ENCODE results near the gene APOBEC3H. TPM values are rescaled to one million over a fixed set of nuclear protein-coding genes. Genes with fewer than 3 reads are reported as not detected.
"Not testable (repeated sequence)": the region's sequence is repeated elsewhere in the genome, so short reads cannot be mapped to it uniquely, and the experiment has no call there.

Gene APOBEC3H
- polyA plus RNA-seq: 0.14 to 0.51 TPM (median 0.41 TPM) in 3 replicates
- polyA plus RNA-seq (2011; ENCODE audit: low read depth): not detected
- 0.12 and 0.41 TPM in 2 replicates for polyA plus RNA-seq (2011; cell fraction: cytosol; rRNA removed)
- 0.20 and 0.45 TPM in 2 replicates for polyA plus RNA-seq (2011; cell fraction: nucleus; rRNA removed)
- polyA plus RNA-seq (2012; ENCODE audit: low replicate concordance): 0.16 and 0.41 TPM in 2 replicates
- 0.63 to 0.90 TPM in 2 of 3 replicates, not detected in the other for polyA minus RNA-seq
- polyA minus RNA-seq (2011; cell fraction: cytosol; rRNA and poly(A)+ RNA removed): not detected
- polyA minus RNA-seq (2011; cell fraction: nucleus; rRNA and poly(A)+ RNA removed): not detected in 2 replicates

DNA sequence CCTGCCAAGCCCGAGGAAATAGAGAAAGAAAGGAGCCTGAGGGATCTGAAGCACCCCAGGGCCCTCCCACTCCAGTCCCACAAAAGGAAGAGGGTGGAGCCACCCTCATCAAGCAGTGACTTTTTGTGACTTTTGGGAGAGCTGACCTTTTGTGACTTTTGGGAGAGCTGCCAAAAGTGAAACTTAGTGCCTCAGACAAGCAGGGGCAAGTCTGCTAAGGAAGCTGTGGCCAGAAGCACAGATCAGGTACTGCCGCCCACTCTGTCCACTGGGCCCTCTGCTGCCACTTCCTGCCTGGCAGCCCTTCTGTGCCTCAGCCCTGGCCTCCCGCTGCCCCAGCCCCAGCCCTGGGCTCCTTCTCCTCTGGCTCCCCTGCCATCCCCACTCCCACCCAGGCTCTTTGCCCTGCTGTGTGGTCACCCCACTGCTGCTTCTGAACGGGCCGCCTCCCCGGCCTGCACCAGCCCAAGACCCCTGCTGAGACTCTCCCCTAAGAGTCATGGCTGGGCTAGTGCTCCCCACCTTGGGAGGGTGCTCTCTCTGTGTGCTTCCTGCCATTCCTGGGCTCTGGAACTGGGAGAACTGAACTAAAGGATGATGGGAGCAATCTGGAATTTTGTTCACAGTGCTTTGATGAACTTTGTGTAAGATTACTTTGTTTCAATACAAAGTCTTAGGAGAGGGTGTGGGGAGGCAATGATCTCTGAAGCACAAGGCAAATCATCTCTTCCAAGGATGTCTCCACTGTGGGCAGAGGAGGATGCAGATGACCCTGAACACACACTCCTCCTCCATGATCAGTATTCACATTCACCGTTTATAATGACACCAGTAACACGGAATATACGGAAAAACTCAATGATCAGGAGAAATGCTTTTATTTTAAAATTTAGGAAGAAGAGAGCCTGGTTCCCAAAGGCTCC is at the start of gene APOBEC3H:
Gene APOBEC3H, plus strand, starts transcription at position 147 of the 923 bp plus-strand sequence. CDS start 3,035 bp downstream, outside the sequence.
- Histone ChIP-seq H3K9me3 (ENCODE audit: control insufficient read depth, low read depth, low read length) (no peaks in the 10 kb centered on the region), H2AFZ (ENCODE audit: control insufficient read depth, low read length) (peak within 1 kb of the TSS; percentile 68), H4K20me1 (ENCODE audit: control insufficient read depth, extremely low read depth, insufficient read depth, low read length) (no peaks in the 10 kb centered on the region), H3K9me1 (ENCODE audit: control insufficient read depth, extremely low read depth, insufficient read depth, low read length) (no peaks in the 10 kb centered on the region), H3K79me2 (ENCODE audit: control insufficient read depth, insufficient read depth, low read length) (no peaks in the 10 kb centered on the region), H3K27me3 (ENCODE audit: control insufficient read depth, extremely low read depth, insufficient read depth, low read length) (no peaks in the 10 kb centered on the region), H3K4me1 (ENCODE audit: control insufficient read depth, extremely low read depth, insufficient read depth, low read length) (peaks cover 21% of the 10 kb centered on the region), H3K36me3 (ENCODE audit: control insufficient read depth in 2 of 2, extremely low read depth in 1 of 2, insufficient read depth in 2 of 2, low read length in 2 of 2) (no peaks in the 10 kb centered on the region), H3K27ac (ENCODE audit: control insufficient read depth, insufficient read depth, low read length) (peak within 1 kb of the TSS; percentile 36), H3K4me3 (ENCODE audit: control insufficient read depth in 2 of 3, extremely low read depth in 1 of 3, insufficient read depth in 2 of 3, low read depth in 1 of 3, low read length in 3 of 3) (peak within 1 kb of the TSS in 2 of 3 experiments; percentile 7 to 10), H3K9ac (ENCODE audit: control insufficient read depth, extremely low read depth, insufficient read depth, low read length) (no peak within 1 kb of the TSS), H3K4me2 (ENCODE audit: control insufficient read depth, extremely low read depth, insufficient read depth, low read depth, low read length) (peak within 1 kb of the TSS; percentile 62)
- DNase-seq (ENCODE audit: low read depth, low spot score) (peak; percentile 86), FAIRE-seq (peak; percentile 93)
- TF ChIP-seq, protein P1, sequence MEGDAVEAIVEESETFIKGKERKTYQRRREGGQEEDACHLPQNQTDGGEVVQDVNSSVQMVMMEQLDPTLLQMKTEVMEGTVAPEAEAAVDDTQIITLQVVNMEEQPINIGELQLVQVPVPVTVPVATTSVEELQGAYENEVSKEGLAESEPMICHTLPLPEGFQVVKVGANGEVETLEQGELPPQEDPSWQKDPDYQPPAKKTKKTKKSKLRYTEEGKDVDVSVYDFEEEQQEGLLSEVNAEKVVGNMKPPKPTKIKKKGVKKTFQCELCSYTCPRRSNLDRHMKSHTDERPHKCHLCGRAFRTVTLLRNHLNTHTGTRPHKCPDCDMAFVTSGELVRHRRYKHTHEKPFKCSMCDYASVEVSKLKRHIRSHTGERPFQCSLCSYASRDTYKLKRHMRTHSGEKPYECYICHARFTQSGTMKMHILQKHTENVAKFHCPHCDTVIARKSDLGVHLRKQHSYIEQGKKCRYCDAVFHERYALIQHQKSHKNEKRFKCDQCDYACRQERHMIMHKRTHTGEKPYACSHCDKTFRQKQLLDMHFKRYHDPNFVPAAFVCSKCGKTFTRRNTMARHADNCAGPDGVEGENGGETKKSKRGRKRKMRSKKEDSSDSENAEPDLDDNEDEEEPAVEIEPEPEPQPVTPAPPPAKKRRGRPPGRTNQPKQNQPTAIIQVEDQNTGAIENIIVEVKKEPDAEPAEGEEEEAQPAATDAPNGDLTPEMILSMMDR (optimal IDR thresholded peaks at IDR 0.05 in 1 of 3, IDR thresholded peaks at IDR 0.05 in 1 of 3, conservative IDR thresholded peaks at IDR 0.05 in 1 of 3; ENCODE audit: extremely low read depth in 1 of 3, insufficient read depth in 2 of 3, low read length in 3 of 3): peak in 1 of 3 experiments; percentile 9
- TF ChIP-seq EZH2 (IDR thresholded peaks at IDR 0.05; ENCODE audit: low read length): no peak
- dilution Hi-C loops (cut with MboI; ENCODE audit: extremely low pct_ligation_motif_present, low sequenced_read_pairs): no loop called here

DNA sequence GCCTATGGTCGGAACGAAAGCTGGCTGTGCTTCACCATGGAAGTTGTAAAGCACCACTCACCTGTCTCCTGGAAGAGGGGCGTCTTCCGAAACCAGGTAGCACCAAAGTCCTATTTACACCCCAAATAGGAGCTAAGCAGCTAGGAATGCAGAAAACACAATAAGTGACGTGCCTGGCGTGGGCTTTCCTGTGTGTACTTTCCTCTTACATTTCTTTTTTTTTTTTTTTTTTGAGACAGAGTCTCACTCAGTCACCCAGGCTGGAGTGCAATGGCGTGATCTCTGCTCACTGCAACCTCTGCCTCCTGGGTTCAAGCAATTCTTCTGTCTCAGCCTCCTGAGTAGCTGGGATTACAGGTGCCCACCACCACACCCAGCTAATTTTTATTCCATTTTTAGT is 47.6 kb upstream of the APOBEC3H start:
- H3K27me3 ChIP-seq (ENCODE audit: control insufficient read depth, extremely low read depth, insufficient read depth, low read length); H3K4me2 ChIP-seq (ENCODE audit: control insufficient read depth, extremely low read depth, insufficient read depth, low read depth, low read length); FAIRE-seq; H3K9me1 ChIP-seq (ENCODE audit: control insufficient read depth, extremely low read depth, insufficient read depth, low read length); H3K36me3 ChIP-seq (ENCODE audit: control insufficient read depth in 2 of 2, extremely low read depth in 1 of 2, insufficient read depth in 2 of 2, low read length in 2 of 2); DNase-seq (ENCODE audit: low read depth, low spot score); H3K79me2 ChIP-seq (ENCODE audit: control insufficient read depth, insufficient read depth, low read length); H3K4me3 ChIP-seq (ENCODE audit: control insufficient read depth in 2 of 3, extremely low read depth in 1 of 3, insufficient read depth in 2 of 3, low read depth in 1 of 3, low read length in 3 of 3); dilution Hi-C loops (cut with MboI; ENCODE audit: extremely low pct_ligation_motif_present, low sequenced_read_pairs); H4K20me1 ChIP-seq (ENCODE audit: control insufficient read depth, extremely low read depth, insufficient read depth, low read length); H3K9me3 ChIP-seq (ENCODE audit: control insufficient read depth, low read depth, low read length); H2AFZ ChIP-seq (ENCODE audit: control insufficient read depth, low read length); H3K27ac ChIP-seq (ENCODE audit: control insufficient read depth, insufficient read depth, low read length); H3K4me1 ChIP-seq (ENCODE audit: control insufficient read depth, extremely low read depth, insufficient read depth, low read length); H3K9ac ChIP-seq (ENCODE audit: control insufficient read depth, extremely low read depth, insufficient read depth, low read length): not testable (repeated sequence)

DNA sequence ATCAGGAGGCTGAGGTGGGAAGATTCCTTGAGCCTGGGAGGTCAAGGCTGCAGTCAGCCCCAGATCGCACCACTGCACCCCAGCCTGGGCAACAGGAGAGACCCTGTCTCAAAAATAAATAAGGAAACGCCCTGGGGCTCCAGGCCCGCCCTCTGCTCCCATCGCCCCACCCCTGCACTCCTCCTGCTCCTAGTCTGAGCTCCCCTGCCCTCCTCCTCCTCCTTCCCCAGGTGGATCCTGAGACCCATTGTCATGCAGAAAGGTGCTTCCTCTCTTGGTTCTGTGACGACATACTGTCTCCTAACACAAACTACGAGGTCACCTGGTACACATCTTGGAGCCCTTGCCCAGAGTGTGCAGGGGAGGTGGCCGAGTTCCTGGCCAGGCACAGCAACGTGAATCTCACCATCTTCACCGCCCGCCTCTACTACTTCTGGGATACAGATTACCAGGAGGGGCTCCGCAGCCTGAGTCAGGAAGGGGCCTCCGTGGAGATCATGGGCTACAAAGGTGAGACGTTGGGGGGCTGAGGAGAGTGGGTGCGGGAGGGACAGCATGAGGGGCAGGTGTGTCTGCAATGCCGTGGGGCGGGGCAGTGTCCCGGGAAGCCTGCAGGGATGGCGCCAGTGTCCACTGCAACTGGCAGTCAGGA is 45.1 kb upstream of the APOBEC3H start:
- H3K9ac ChIP-seq (ENCODE audit: control insufficient read depth, extremely low read depth, insufficient read depth, low read length); H4K20me1 ChIP-seq (ENCODE audit: control insufficient read depth, extremely low read depth, insufficient read depth, low read length); H3K4me2 ChIP-seq (ENCODE audit: control insufficient read depth, extremely low read depth, insufficient read depth, low read depth, low read length); H2AFZ ChIP-seq (ENCODE audit: control insufficient read depth, low read length); DNase-seq (ENCODE audit: low read depth, low spot score); dilution Hi-C loops (cut with MboI; ENCODE audit: extremely low pct_ligation_motif_present, low sequenced_read_pairs); H3K4me3 ChIP-seq (ENCODE audit: control insufficient read depth in 2 of 3, extremely low read depth in 1 of 3, insufficient read depth in 2 of 3, low read depth in 1 of 3, low read length in 3 of 3); H3K79me2 ChIP-seq (ENCODE audit: control insufficient read depth, insufficient read depth, low read length); H3K4me1 ChIP-seq (ENCODE audit: control insufficient read depth, extremely low read depth, insufficient read depth, low read length); H3K36me3 ChIP-seq (ENCODE audit: control insufficient read depth in 2 of 2, extremely low read depth in 1 of 2, insufficient read depth in 2 of 2, low read length in 2 of 2); H3K9me3 ChIP-seq (ENCODE audit: control insufficient read depth, low read depth, low read length); H3K27me3 ChIP-seq (ENCODE audit: control insufficient read depth, extremely low read depth, insufficient read depth, low read length); H3K9me1 ChIP-seq (ENCODE audit: control insufficient read depth, extremely low read depth, insufficient read depth, low read length); FAIRE-seq; H3K27ac ChIP-seq (ENCODE audit: control insufficient read depth, insufficient read depth, low read length): not testable (repeated sequence)
